SK-N-SH (cell line): ENCODE data around the gene PHKB. TPM values are rescaled to one million over a fixed set of nuclear protein-coding genes. Genes with fewer than 3 reads are reported as not detected.

Experiments
- CTCF ChIA-PET: fragments of 300-600, 350-600 bp; formaldehyde crosslinking; extraction: SDS; loops from one replicate; lab custom pipeline; 2021; lab: Yijun Ruan, JAX
- POLR2A ChIA-PET: fragments of 350-600 bp; sonication (Branson Sonifier 250); formaldehyde crosslinking; extraction: SDS; loops from one replicate; lab custom pipeline; 2020; ENCODE audit warnings: antibody characterized with exemption, inconsistent platforms; lab: Yijun Ruan, JAX
- DNase-seq: peaks from one replicate; pipeline ENCODE4 v3.0.0; 2012
- H2AFZ ChIP-seq: fragments of 200-600 bp; sonication (generic); 2 replicates; pipeline ENCODE4 v1.8.1; 2016; ENCODE audit warnings: antibody characterized with exemption, mild to moderate bottlenecking, low read depth
- H3F3A ChIP-seq: fragments of 200-600 bp; sonication (generic); replicated peaks from 2 replicates; pipeline ENCODE3; 2016; ENCODE audit warnings: antibody characterized with exemption, mild to moderate bottlenecking; ENCODE audit not compliant: insufficient read depth
- H3K27ac ChIP-seq, 2 experiments: fragments of 200-500 bp in 1 of 2; fragments of 200-600 bp in 1 of 2; sonication (Bioruptor generic) in 1 of 2; sonication (generic), shearing (Covaris generic) in 1 of 2; 2 replicates each; pipeline versions ENCODE4 v1.5.1 to v1.6.1; 2014 to 2016; ENCODE audit warnings: low read depth in 2 of 2, inconsistent platforms in 1 of 2, low read length in 1 of 2, mild to moderate bottlenecking in 1 of 2, mixed read lengths in 1 of 2
- H3K27me3 ChIP-seq: fragments of 200-600 bp; sonication (generic), shearing (Covaris generic); 2 replicates; pipeline ENCODE4 v1.6.1; 2016; ENCODE audit warnings: mixed run types; ENCODE audit not compliant: insufficient read depth
- H3K36me3 ChIP-seq, 2 experiments: fragments of 200-500 bp in 1 of 2; fragments of 200-600 bp in 1 of 2; sonication (Bioruptor generic) in 1 of 2; sonication (generic) in 1 of 2; replicated peaks in 1 of 2; 2 replicates each; pipeline versions ENCODE3 to v1.5.1; 2014 to 2016; ENCODE audit warnings: low read length in 1 of 2, mild to moderate bottlenecking in 1 of 2; ENCODE audit not compliant: insufficient read depth in 2 of 2, control insufficient read depth in 1 of 2
- H3K4me1 ChIP-seq, 2 experiments: fragments of 200-500 bp in 1 of 2; fragments of 200-600 bp in 1 of 2; sonication (Bioruptor generic) in 1 of 2; sonication (generic), shearing (Covaris generic) in 1 of 2; 2 replicates each; pipeline versions ENCODE4 v1.5.1 to v1.6.1; 2014 to 2016; ENCODE audit warnings: low read depth in 1 of 2, low read length in 1 of 2, mixed run types in 1 of 2; ENCODE audit not compliant: insufficient read depth in 2 of 2, control insufficient read depth in 1 of 2
- H3K4me2 ChIP-seq: fragments of 200-600 bp; sonication (generic), shearing (Covaris generic); 2 replicates; pipeline ENCODE4 v1.6.1; 2017; ENCODE audit warnings: mixed run types
- H3K4me3 ChIP-seq, 2 experiments: fragments of 200-500 bp in 1 of 2; fragments of 200-600 bp in 1 of 2; sonication (Bioruptor generic) in 1 of 2; sonication (generic), shearing (Covaris generic) in 1 of 2; 2 replicates each; pipeline versions ENCODE4 v1.5.1 to v1.8.1; 2014 to 2016; ENCODE audit warnings: low read depth in 2 of 2, inconsistent platforms in 1 of 2, low read length in 1 of 2, mild to moderate bottlenecking in 1 of 2, mixed read lengths in 1 of 2, moderate library complexity in 1 of 2
- H3K79me2 ChIP-seq: fragments of 200-600 bp; sonication (generic); 2 replicates; pipeline ENCODE4 v1.8.1; 2017; ENCODE audit warnings: mild to moderate bottlenecking; ENCODE audit not compliant: insufficient read depth
- H3K9ac ChIP-seq: fragments of 200-600 bp; sonication (generic); 2 replicates; pipeline ENCODE4 v1.6.1; 2017; ENCODE audit warnings: mixed run types
- H3K9me2 ChIP-seq: fragments of 200-600 bp; sonication (generic); 2 replicates; pipeline ENCODE4 v1.6.1; 2017; ENCODE audit warnings: mixed run types
- H3K9me3 ChIP-seq: fragments of 200-600 bp; sonication (generic); 2 replicates; pipeline ENCODE4 v1.6.1; 2017; ENCODE audit warnings: mixed run types, mild to moderate bottlenecking, moderate library complexity
- H4K20me1 ChIP-seq: fragments of 200-600 bp; sonication (generic); 2 replicates; pipeline ENCODE4 v1.6.1; 2017; ENCODE audit warnings: mild to moderate bottlenecking, mixed run types; ENCODE audit not compliant: insufficient read depth
- CHD2 ChIP-seq: fragments of 150-350 bp; IDR thresholded peaks from 2 replicates; pipeline ENCODE4 v1.6.1; 2018; ENCODE audit warnings: low read length; ENCODE audit not compliant: partially characterized antibody
- EP300 ChIP-seq, 2 experiments: IDR thresholded peaks; 2 replicates each; pipeline versions ENCODE4 v1.4.0 to v1.6.1; 2012; ENCODE audit warnings: borderline replicate concordance in 1 of 2, low read depth in 1 of 2, low read length in 1 of 2
- EZH2phosphoT487 ChIP-seq: fragments of 200-600 bp; sonication (generic); IDR thresholded peaks from 2 replicates; pipeline ENCODE4 v1.6.1; 2017; ENCODE audit warnings: low read depth, mixed run types, mild to moderate bottlenecking, antibody characterized with exemption, moderate library complexity, borderline replicate concordance
- FOSL2 ChIP-seq: IDR thresholded peaks from 2 replicates; pipeline ENCODE4 v1.4.0; 2012; ENCODE audit warnings: low read depth, mild to moderate bottlenecking, moderate library complexity, borderline replicate concordance
- FOXM1 ChIP-seq: IDR thresholded peaks from 2 replicates; pipeline ENCODE4 v1.4.0; 2012; ENCODE audit warnings: low read depth, mild to moderate bottlenecking
- GABPA ChIP-seq: IDR thresholded peaks from 2 replicates; pipeline ENCODE4 v1.4.0; 2012; ENCODE audit warnings: low read depth, mild to moderate bottlenecking
- GATA2 ChIP-seq: sonication (generic); formaldehyde crosslinking; IDR thresholded peaks from 2 replicates; pipeline ENCODE4 v1.5.0; 2020; ENCODE audit warnings: mild to moderate bottlenecking, missing genetic modification reagents
- IRF3 ChIP-seq: fragments of 150-350 bp; IDR thresholded peaks from 2 replicates; pipeline ENCODE4 v1.6.1; 2016; ENCODE audit warnings: mild to moderate bottlenecking, low read depth, low read length
- MAX ChIP-seq: IDR thresholded peaks from 2 replicates; pipeline ENCODE4 v1.4.0; 2012; ENCODE audit warnings: low read depth
- MEF2A ChIP-seq: IDR thresholded peaks from 2 replicates; pipeline ENCODE4 v1.4.0; 2012; ENCODE audit warnings: low read depth, borderline replicate concordance
- MXI1 ChIP-seq: IDR thresholded peaks from 2 replicates; pipeline ENCODE4 v1.6.1; 2012; ENCODE audit warnings: mild to moderate bottlenecking, low read depth, low read length, improper control_type of control experiment
- NRF1 ChIP-seq: IDR thresholded peaks from 2 replicates; pipeline ENCODE4 v1.6.1; 2012; ENCODE audit warnings: low read depth, mild to moderate bottlenecking, low read length
- PBX3 ChIP-seq: IDR thresholded peaks from 2 replicates; pipeline ENCODE4; 2012
- POLR2AphosphoS5 ChIP-seq: IDR thresholded peaks from 2 replicates; pipeline ENCODE4 v1.6.1; 2012; ENCODE audit warnings: low read depth, low read length
- RAD21 ChIP-seq: IDR thresholded peaks from 2 replicates; pipeline ENCODE4 v1.6.1; 2012; ENCODE audit warnings: mild to moderate bottlenecking, low read length
- RCOR1 ChIP-seq: fragments of 150-350 bp; IDR thresholded peaks from 2 replicates; pipeline ENCODE4 v1.6.1; 2017; ENCODE audit warnings: antibody characterized with exemption, low read length
- RXRA ChIP-seq: IDR thresholded peaks from 2 replicates; pipeline ENCODE4 v1.4.0; 2012; ENCODE audit warnings: low read depth, mild to moderate bottlenecking, borderline replicate concordance
- SIN3A ChIP-seq: IDR thresholded peaks from 2 replicates; pipeline ENCODE4 v1.6.1; 2012; ENCODE audit warnings: low read depth, mild to moderate bottlenecking, low read length, moderate library complexity, borderline replicate concordance
- TAF1 ChIP-seq: IDR thresholded peaks from 2 replicates; pipeline ENCODE4 v1.6.1; 2012; ENCODE audit warnings: low read depth, mild to moderate bottlenecking, low read length, moderate library complexity, borderline replicate concordance
- USF1 ChIP-seq: IDR thresholded peaks from 2 replicates; pipeline ENCODE4 v1.4.0; 2012; ENCODE audit warnings: low read depth, borderline replicate concordance
- USF2 ChIP-seq: fragments of 150-350 bp; IDR thresholded peaks from 2 replicates; pipeline ENCODE4 v1.6.1; 2017; ENCODE audit warnings: antibody characterized with exemption, low read length, low read depth, borderline replicate concordance
- YY1 ChIP-seq: IDR thresholded peaks from 2 replicates; pipeline ENCODE4 v1.4.0; 2012; ENCODE audit warnings: low read depth, mild to moderate bottlenecking
- ZBTB33 ChIP-seq: IDR thresholded peaks from 2 replicates; pipeline ENCODE4 v1.4.0; 2012; ENCODE audit warnings: low read depth, borderline replicate concordance
- WGBS: methylation state at CpG from one replicate; pipeline ENCODE4 v1.1.6; 2017; ENCODE audit warnings: low lambda C conversion rate; 5-methylcytosine and 5-hydroxymethylcytosine counted together
- polyA plus RNA-seq, 3 experiments: library from polyadenylated mRNA; depleted of rRNA; stranded (reverse); fragments of >200 nt; gene quantifications; 2 replicates each; pipeline ENCODE4 v1.2.3, GENCODE V29; 2012

PHKB gene
- polyA plus RNA-seq, 1 of the 3 experiments (the other 2 are of a cell fraction) = 20.8 TPM

GRCh38 chr16:47604306-47604705 is 143.2 kb downstream of the PHKB start:
- H3K9ac ChIP-seq = no peak overlapping the region
- no peaks in the 10 kb centered on the region for H3K4me1 ChIP-seq
- ChIA-PET CTCF (interaction anchor here (1.8 kb wide), 1 partner anchor 13 kb away, joined by 3 read pairs; no protein-coding TSS in a partner anchor), POLR2A (no interaction called here)
- no peaks in the 10 kb centered on the region for H3F3A ChIP-seq
- H3K79me2 ChIP-seq = no peaks in the 10 kb centered on the region
- no peak overlapping the region for H2AFZ ChIP-seq
- H3K4me3 ChIP-seq = no peak overlapping the region
- no peak overlapping the region for H3K4me2 ChIP-seq
- no peaks in the 10 kb centered on the region for H3K9me3 ChIP-seq
- H4K20me1 ChIP-seq = no peaks in the 10 kb centered on the region
- no peaks in the 10 kb centered on the region for H3K9me2 ChIP-seq
- peaks cover 3 to 4% of the 10 kb centered on the region in 2 experiments for H3K36me3 ChIP-seq
- DNase-seq = no peak
- TF ChIP-seq NRF1 (no peak), USF1 (no peak), PBX3 (no peak), MEF2A (no peak), RXRA (no peak), EP300 (IDR thresholded peaks at IDR 0.05; ENCODE audit: borderline replicate concordance in 1 of 2, low read depth in 1 of 2, low read length in 1 of 2) (no peak), MAX (no peak), USF2 (no peak), GATA2 (CRISPR knock-in tag) (no peak), EZH2phosphoT487 (no peak), FOXM1 (no peak), TAF1 (no peak), RAD21 (no peak), MXI1 (no peak), RCOR1 (no peak), SIN3A (no peak), POLR2AphosphoS5 (no peak)
- H3K27me3 ChIP-seq = no peaks in the 10 kb centered on the region
- H3K27ac ChIP-seq = no peak overlapping the region

- H3K4me1 ChIP-seq = no peaks in the 10 kb centered on the region
- no peaks in the 10 kb centered on the region for H3F3A ChIP-seq
- H2AFZ ChIP-seq = no peak overlapping the region
- H3K27ac ChIP-seq = no peak overlapping the region
- DNase-seq = no peak
- no peaks in the 10 kb centered on the region for H3K9me2 ChIP-seq
- no peaks in the 10 kb centered on the region for H3K27me3 ChIP-seq
- H4K20me1 ChIP-seq = no peaks in the 10 kb centered on the region
- ChIA-PET POLR2A (no interaction called here), CTCF (no interaction called here)
- peaks cover 0 to 19% of the 10 kb centered on the region in 2 experiments for H3K36me3 ChIP-seq
- no peak overlapping the region for H3K9ac ChIP-seq
- H3K79me2 ChIP-seq = no peaks in the 10 kb centered on the region
- no peaks in the 10 kb centered on the region for H3K9me3 ChIP-seq
- 100% methylated on average over 2 of the region's 2 CpGs for WGBS
- no peak overlapping the region for H3K4me3 ChIP-seq
- H3K4me2 ChIP-seq = no peak overlapping the region
- TF ChIP-seq ZBTB33 (no peak), IRF3 (no peak), GABPA (no peak), YY1 (no peak), MAX (no peak), FOSL2 (no peak), CHD2 (no peak)
Observed at GRCh38 chr16:47611042-47611441, 149.9 kb downstream of the PHKB start.
